ENCODE measurements around the gene INSL4. TPM values are rescaled to one million over a fixed set of nuclear protein-coding genes. Genes with fewer than 3 reads are reported as not detected.

Gene INSL4
- total RNA-seq, 1 experiment from 2014 or later, result not detected

Small RNA genes within 50 kb of the gene (small RNA-seq; reads per million reads assigned to genes)
- gene AL133547.1, result not detected

Other genes starting within 250 kb of the INSL4 start
- 7.0 and 9.6 TPM in 2 replicates for gene JAK2, start 246.1 kb upstream of the INSL4 start, total RNA-seq (2014; rRNA removed; shearing (Covaris generic); ENCODE audit: low replicate concordance)
- not detected in 2 replicates for gene INSL6, start 45.8 kb upstream of the INSL4 start, total RNA-seq (2014; rRNA removed; shearing (Covaris generic); ENCODE audit: low replicate concordance)
- gene RLN2, start 73.3 kb downstream of the INSL4 start, total RNA-seq (2014; rRNA removed; shearing (Covaris generic); ENCODE audit: low replicate concordance), result not detected in 2 replicates
- 0.37 TPM in 1 of 2 replicates, not detected in the other for gene RLN1, start 108.5 kb downstream of the INSL4 start, total RNA-seq (2014; rRNA removed; shearing (Covaris generic); ENCODE audit: low replicate concordance)
- gene PLGRKT, start 206.5 kb downstream of the INSL4 start, total RNA-seq (2014; rRNA removed; shearing (Covaris generic); ENCODE audit: low replicate concordance), result 18.7 and 53.1 TPM in 2 replicates
- gene CD274, start 219.1 kb downstream of the INSL4 start, total RNA-seq (2014; rRNA removed; shearing (Covaris generic); ENCODE audit: low replicate concordance), result 0.11 and 0.29 TPM in 2 replicates